ENCODE results near the gene DNAJC10. TPM values are rescaled to one million over a fixed set of nuclear protein-coding genes. Genes with fewer than 3 reads are reported as not detected.

The DNAJC10 gene
- total and polyA plus RNA-seq, 9 of the 15 experiments (the other 6 are each of a cell fraction or from before 2014, with no cell fraction given): 9.8 to 77.7 (median 57.3) TPM

DNA sequence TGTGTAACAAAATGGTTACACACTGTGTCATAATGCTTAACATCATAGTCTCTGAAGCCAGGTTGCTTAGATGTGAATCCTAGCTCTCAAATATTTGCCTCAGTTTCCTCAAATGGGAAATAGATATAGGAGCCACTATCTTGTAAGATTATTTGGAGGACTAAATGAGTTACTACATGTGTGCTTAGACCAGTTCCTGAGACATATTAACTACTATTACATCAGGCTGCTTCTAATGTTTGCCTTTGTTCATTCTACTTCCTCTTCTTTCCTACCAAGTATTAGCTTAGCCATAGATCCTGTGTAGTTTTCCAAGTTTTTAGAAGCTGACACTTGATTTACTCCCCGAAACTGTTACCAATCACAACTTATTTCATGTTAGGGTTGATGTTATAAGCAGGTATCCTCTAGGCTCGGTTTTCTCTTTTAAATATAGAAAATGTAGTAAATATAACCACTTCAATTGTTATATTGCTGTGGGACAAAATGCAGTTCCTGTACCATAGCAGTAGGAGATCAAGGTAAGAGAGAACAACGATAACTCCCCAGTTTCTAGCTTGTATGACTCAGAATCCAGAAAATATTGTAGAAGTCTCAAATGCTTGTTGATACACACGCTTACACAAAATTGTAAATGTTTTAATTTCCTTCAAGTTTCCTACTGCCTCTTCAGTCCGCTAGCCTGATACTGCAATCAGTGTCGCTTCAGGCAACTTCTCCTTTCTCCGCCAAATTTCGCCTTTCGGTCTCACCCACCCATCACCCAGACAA is 751 bp upstream of the DNAJC10 start:
- ChIA-PET CTCF (ENCODE audit: low intra/inter-chr PET ratio) (no interaction called here), POLR2A (interaction anchor here (0.8 to 2.8 kb wide), 7 partner anchors 10 to 39 kb away, joined by 3 to 13 read pairs (median 4); no protein-coding TSS in a partner anchor)
- peaks cover 8 to 11% of the 10 kb centered on the region in 2 experiments; a peak in 4 of 5 replicates for H3K4me1 ChIP-seq (replicated peaks in 1 of 2; ENCODE audit: control insufficient read depth in 2 of 2, insufficient read depth in 2 of 2, low read length in 2 of 2)
- peak overlapping the region; percentile 97 for H3K4me2 ChIP-seq (ENCODE audit: insufficient read depth, low read length)
- 4% methylated on average over 9 of the region's 9 CpGs for WGBS (ENCODE audit: insufficient coverage, low coverage, missing lambda C conversion rate)
- H3K9me3 ChIP-seq (replicated peaks; ENCODE audit: control insufficient read depth, insufficient read depth, low read depth, low read length): no peaks in the 10 kb centered on the region
- intact Hi-C loops (cut with micrococcal nuclease): loop anchor here (5.0 kb wide), 1 partner anchor 43 kb away; no protein-coding TSS in a partner anchor
- peaks cover 15% of the 10 kb centered on the region for H3K79me2 ChIP-seq (ENCODE audit: control insufficient read depth, insufficient read depth, low read length)
- DNase-seq (ENCODE audit: extremely low read depth in 1 of 4, low spot score in 3 of 4) (peak in 1 of 4 experiments; percentile 19), ATAC-seq (peak; percentile 0; the same call in 2 of the 3 replicates), FAIRE-seq (no peak)
- TSS peak; percentile 98 for BruUV-seq (replicated peaks)
- H2AFZ ChIP-seq (ENCODE audit: low read depth, low read length): peak overlapping the region; percentile 98
- no peaks in the 10 kb centered on the region for H4K20me1 ChIP-seq (replicated peaks; ENCODE audit: control insufficient read depth, insufficient read depth, low read length)
- H3K4me3 ChIP-seq: peak overlapping the region; percentile 67
- no peaks in the 10 kb centered on the region for H3K27me3 ChIP-seq (ENCODE audit: control insufficient read depth in 2 of 2, insufficient read depth in 2 of 2, low read length in 2 of 2)
- peaks cover 18% of the 10 kb centered on the region; the same call in 2 of the 3 replicates for H3K36me3 ChIP-seq (ENCODE audit: control insufficient read depth, insufficient read depth, low read length)
- in situ Hi-C loops (cut with MboI): no loop called here
- H3K27ac ChIP-seq (ENCODE audit: extremely low read depth, low read depth, low read length): peak overlapping the region; percentile 69
- H3K9me1 ChIP-seq (ENCODE audit: control insufficient read depth, insufficient read depth, low read length): no peaks in the 10 kb centered on the region
- H3K9ac ChIP-seq (ENCODE audit: insufficient read depth in 1 of 2, low read depth in 2 of 2, low read length in 2 of 2): peak overlapping the region; percentile 75 to 95
- TF ChIP-seq CAMTA2 (CRISPR knock-in tag; conservative IDR thresholded peaks at IDR 0.05): no peak
- TF ChIP-seq KDM2B (CRISPR knock-in tag; IDR thresholded peaks at IDR 0.05): no peak
- TF ChIP-seq NR1H2 (CRISPR knock-in tag; IDR thresholded peaks at IDR 0.05): no peak
- TF ChIP-seq HDAC3 (IDR thresholded peaks at IDR 0.05; ENCODE audit: borderline replicate concordance, partially characterized antibody): peak; percentile 23
- no peak for TF ChIP-seq CREBBP (IDR thresholded peaks at IDR 0.05; ENCODE audit: low read depth, low read length)
- peak; percentile 54 for TF ChIP-seq SMARCA4 (IDR thresholded peaks at IDR 0.05)
- TF ChIP-seq, protein P1, sequence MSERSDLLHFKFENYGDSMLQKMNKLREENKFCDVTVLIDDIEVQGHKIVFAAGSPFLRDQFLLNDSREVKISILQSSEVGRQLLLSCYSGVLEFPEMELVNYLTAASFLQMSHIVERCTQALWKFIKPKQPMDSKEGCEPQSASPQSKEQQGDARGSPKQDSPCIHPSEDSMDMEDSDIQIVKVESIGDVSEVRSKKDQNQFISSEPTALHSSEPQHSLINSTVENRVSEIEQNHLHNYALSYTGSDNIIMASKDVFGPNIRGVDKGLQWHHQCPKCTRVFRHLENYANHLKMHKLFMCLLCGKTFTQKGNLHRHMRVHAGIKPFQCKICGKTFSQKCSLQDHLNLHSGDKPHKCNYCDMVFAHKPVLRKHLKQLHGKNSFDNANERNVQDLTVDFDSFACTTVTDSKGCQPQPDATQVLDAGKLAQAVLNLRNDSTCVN (CRISPR knock-in tag; IDR thresholded peaks at IDR 0.05): 0 out of 2 replicates have a peak, but pooled peaks have one; percentile 7
- TF ChIP-seq GATA2 (CRISPR knock-in tag; IDR thresholded peaks at IDR 0.05): no peak
- TF ChIP-seq, protein P2, sequence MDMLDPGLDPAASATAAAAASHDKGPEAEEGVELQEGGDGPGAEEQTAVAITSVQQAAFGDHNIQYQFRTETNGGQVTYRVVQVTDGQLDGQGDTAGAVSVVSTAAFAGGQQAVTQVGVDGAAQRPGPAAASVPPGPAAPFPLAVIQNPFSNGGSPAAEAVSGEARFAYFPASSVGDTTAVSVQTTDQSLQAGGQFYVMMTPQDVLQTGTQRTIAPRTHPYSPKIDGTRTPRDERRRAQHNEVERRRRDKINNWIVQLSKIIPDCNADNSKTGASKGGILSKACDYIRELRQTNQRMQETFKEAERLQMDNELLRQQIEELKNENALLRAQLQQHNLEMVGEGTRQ (CRISPR knock-in tag; IDR thresholded peaks at IDR 0.05): no peak
- TF ChIP-seq ARID2 (IDR thresholded peaks at IDR 0.05): 0 out of 2 replicates have a peak, but pooled peaks have one; percentile 40
- TF ChIP-seq RBM14 (IDR thresholded peaks at IDR 0.05; ENCODE audit: borderline replicate concordance, insufficient read depth, low read depth, low read length): no peak
- TF ChIP-seq DNMT1 (IDR thresholded peaks at IDR 0.05): no peak
- TF ChIP-seq TBL1XR1 (IDR thresholded peaks at IDR 0.05; ENCODE audit: low read length in 2 of 2): 0 out of 4 replicates have a peak, but pooled peaks of 1 of the 2 experiments have one; percentile 16
- peak; percentile 37; the same call in 1 of the 2 replicates for TF ChIP-seq SMARCE1 (IDR thresholded peaks at IDR 0.05)
- peak; percentile 70; the same call in 1 of the 2 replicates for TF ChIP-seq NFATC3 (IDR thresholded peaks at IDR 0.05)
- TF ChIP-seq TCFL5 (CRISPR knock-in tag; conservative IDR thresholded peaks at IDR 0.05): no peak
- TF ChIP-seq ZNF589 (CRISPR knock-in tag; IDR thresholded peaks at IDR 0.05; ENCODE audit: low read depth): 0 out of 2 replicates have a peak, but pooled peaks have one; percentile 24
- TF ChIP-seq YY1 (IDR thresholded peaks at IDR 0.05; ENCODE audit: borderline replicate concordance in 1 of 3, control insufficient read depth in 1 of 3, extremely low read depth in 1 of 3, insufficient read depth in 3 of 3, insufficient read length in 1 of 3, insufficient replicate concordance in 2 of 3, low read depth in 1 of 3, low read length in 2 of 3): no peak
- no peak for TF ChIP-seq GABPA (tag; conservative IDR thresholded peaks at IDR 0.05; ENCODE audit: low read depth)
